Head of caudate nucleus (tissue), 42 donors: ENCODE measurements around the gene UNC13B.
A peak's percentile ranks its signal among the peaks of the same experiment; 100 is the strongest.

Experiments used
- DNase-seq, 42 donors: peaks; one replicate each; pipeline versions ENCODE4 v3.0.0 to v3.0.0-alpha.2; 2020 to 2021; ENCODE audit warnings: mixed read lengths in 7 of 42
- intact Hi-C: fragments of 100-400 bp; cut with DNase I; formaldehyde crosslinking; loops from one replicate; pipeline ENCODE4 v1.15.0; 2022

UNC13B gene

GRCh38 chr9:35294556-35294955 is 132.7 kb downstream of the UNC13B start:
- intact Hi-C loops, result no loop called here

GRCh38 chr9:35295369-35296036 is 133.7 kb downstream of the UNC13B start:
- no peak for DNase-seq
- intact Hi-C loops, result no loop called here

More at GRCh38 chr9:35294556-35294955, 132.7 kb downstream of the UNC13B start:
- no peak for DNase-seq

- DNase-seq, result no peak
- intact Hi-C loops, result no loop called here
Measured at GRCh38 chr9:35303567-35303966, 141.8 kb downstream of the UNC13B start.

- intact Hi-C loops, result no loop called here
- DNase-seq, result no peak
Measured at GRCh38 chr9:35306283-35306682, 144.5 kb downstream of the UNC13B start.

- intact Hi-C loops, result no loop called here
- no peak for DNase-seq
Measured at GRCh38 chr9:35308316-35308715, 146.5 kb downstream of the UNC13B start.

GRCh38 chr9:35311891-35312639 is 150.3 kb downstream of the UNC13B start:
- intact Hi-C loops, result no loop called here
- DNase-seq, result no peak

GRCh38 chr9:35313460-35313859 is 151.7 kb downstream of the UNC13B start:
- intact Hi-C loops, result no loop called here
- DNase-seq, result no peak

- intact Hi-C loops, result no loop called here
- DNase-seq, result no peak
Measured at GRCh38 chr9:35313916-35314315, 152.1 kb downstream of the UNC13B start.

GRCh38 chr9:35318741-35319140 is 156.9 kb downstream of the UNC13B start:
- no peak for DNase-seq

GRCh38 chr9:35322075-35322885 is 160.5 kb downstream of the UNC13B start:
- intact Hi-C loops, result no loop called here
- peak in 32 of 42 donors; percentile 7 to 78 (median 37) for DNase-seq

More at GRCh38 chr9:35318741-35319140, 156.9 kb downstream of the UNC13B start:
- intact Hi-C loops, result no loop called here

GRCh38 chr9:35324966-35325365 is 163.2 kb downstream of the UNC13B start:
- DNase-seq, result no peak
- intact Hi-C loops, result no loop called here

- intact Hi-C loops, result no loop called here
- no peak for DNase-seq
Measured at GRCh38 chr9:35333551-35333950, 171.7 kb downstream of the UNC13B start.

GRCh38 chr9:35335164-35335563 is 173.4 kb downstream of the UNC13B start:
- DNase-seq, result peak in 1 of 42 donors; percentile 26
- intact Hi-C loops, result no loop called here

GRCh38 chr9:35338086-35338485 is 176.3 kb downstream of the UNC13B start:
- peak in 1 of 42 donors; percentile 12 for DNase-seq
- intact Hi-C loops, result no loop called here

- peak in 18 of 42 donors; percentile 4 to 71 (median 38) for DNase-seq
- intact Hi-C loops, result no loop called here
Measured at GRCh38 chr9:35338561-35339274, 176.9 kb downstream of the UNC13B start.

- DNase-seq, result no peak
- intact Hi-C loops, result no loop called here
Measured at GRCh38 chr9:35340046-35340445, 178.2 kb downstream of the UNC13B start.

GRCh38 chr9:35341021-35341420 is 179.2 kb downstream of the UNC13B start:
- intact Hi-C loops, result no loop called here
- no peak for DNase-seq

- intact Hi-C loops, result no loop called here
- DNase-seq, result peak; percentile 30 to 91 (median 74)
Measured at GRCh38 chr9:35341585-35341984, 179.8 kb downstream of the UNC13B start.
